Measurements from ENCODE around the gene SF3A1. TPM values are rescaled to one million over a fixed set of nuclear protein-coding genes. Genes with fewer than 3 reads are reported as not detected.
A peak's percentile ranks its signal among the peaks of the same experiment; 100 is the strongest.

Gene SF3A1
- total RNA-seq, 4 donors from 2014 or later, result 38.5 to 71.7 (median 60.4) TPM

DNA sequence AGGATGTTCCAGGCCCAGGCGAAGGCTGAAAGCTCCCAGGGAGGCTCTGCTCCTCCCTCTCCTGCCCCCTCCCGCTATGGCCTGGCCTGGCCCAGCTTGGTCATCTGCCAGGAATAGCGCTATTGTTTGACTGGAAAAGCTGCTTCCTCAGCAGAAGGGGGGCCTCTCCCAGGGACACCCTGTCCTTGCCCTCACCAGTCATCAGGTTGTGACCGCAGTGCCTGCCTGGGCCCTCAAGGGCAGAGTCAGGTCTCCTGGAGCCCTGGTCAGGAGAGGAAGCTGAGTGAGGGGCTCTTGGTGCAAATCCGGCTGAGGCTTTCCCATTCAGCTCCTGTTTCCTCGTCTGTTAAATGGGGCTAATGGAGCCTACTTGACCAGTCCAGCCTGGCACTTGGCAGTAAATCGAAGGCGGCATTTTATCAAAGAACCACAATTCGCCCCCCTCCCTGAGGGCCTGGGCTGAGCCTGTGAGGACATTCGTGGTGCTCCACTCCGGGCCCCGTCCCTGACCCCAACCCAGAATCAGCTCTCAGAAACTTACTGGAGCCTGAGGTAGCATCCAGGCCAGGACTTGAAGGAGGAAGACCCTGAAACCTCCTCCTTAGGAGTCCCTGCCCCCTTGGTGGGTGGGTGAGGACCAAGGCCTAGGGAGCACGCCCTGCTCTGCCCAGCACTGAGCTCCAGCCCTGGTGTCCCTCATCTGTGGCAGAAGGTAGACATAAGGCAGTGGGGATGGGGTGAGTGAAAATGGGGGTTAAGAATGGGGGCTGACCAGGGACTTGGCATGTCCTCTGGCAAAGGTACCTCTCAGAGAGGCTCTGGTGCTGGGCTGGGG, 65.4 kb downstream of the SF3A1 start:
- TF ChIP-seq, protein P1, sequence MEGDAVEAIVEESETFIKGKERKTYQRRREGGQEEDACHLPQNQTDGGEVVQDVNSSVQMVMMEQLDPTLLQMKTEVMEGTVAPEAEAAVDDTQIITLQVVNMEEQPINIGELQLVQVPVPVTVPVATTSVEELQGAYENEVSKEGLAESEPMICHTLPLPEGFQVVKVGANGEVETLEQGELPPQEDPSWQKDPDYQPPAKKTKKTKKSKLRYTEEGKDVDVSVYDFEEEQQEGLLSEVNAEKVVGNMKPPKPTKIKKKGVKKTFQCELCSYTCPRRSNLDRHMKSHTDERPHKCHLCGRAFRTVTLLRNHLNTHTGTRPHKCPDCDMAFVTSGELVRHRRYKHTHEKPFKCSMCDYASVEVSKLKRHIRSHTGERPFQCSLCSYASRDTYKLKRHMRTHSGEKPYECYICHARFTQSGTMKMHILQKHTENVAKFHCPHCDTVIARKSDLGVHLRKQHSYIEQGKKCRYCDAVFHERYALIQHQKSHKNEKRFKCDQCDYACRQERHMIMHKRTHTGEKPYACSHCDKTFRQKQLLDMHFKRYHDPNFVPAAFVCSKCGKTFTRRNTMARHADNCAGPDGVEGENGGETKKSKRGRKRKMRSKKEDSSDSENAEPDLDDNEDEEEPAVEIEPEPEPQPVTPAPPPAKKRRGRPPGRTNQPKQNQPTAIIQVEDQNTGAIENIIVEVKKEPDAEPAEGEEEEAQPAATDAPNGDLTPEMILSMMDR (IDR thresholded peaks at IDR 0.05), result no peak
- DNase-seq (ENCODE audit: low spot score) (no peak), ATAC-seq (ENCODE audit: low FRiP score) (peak; percentile 2)

DNA sequence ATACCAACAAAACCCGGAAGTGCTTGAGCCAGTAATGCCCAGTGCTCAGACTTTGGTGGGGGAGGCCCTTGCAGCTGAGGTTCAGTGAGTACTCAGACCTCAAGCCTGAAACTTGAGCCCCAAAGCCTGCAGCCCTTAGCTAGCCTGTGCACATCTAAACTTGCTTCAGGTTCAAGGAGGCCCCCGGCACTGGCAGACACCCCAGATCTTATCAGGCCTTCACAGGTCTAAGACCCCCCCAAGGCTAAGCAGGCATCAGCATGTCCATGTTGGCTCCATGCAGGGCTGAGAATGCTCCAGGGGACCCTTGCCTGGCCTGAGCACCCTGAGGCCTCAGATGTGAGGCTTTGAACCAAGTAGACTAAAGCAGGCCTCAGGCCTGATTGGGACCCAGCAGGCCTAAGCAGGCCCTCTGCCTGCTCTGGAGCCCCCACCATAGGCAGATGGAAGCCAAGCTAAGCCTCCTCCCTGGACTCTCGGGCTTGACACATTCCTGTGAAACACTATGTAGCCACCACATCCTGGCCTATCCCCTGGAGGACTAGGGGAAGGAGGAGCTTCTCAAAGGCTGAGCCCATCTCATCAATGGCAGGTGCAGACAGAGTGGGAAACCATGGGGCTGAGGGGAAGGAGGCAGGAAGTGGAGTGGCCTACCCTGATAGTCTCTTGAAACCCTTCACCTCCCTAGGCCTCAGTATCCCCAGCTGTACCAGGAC, 66.2 kb downstream of the SF3A1 start:
- TF ChIP-seq, protein P1 (IDR thresholded peaks at IDR 0.05), result no peak
- ATAC-seq (ENCODE audit: low FRiP score) (no peak), DNase-seq (ENCODE audit: low spot score) (no peak)

DNA sequence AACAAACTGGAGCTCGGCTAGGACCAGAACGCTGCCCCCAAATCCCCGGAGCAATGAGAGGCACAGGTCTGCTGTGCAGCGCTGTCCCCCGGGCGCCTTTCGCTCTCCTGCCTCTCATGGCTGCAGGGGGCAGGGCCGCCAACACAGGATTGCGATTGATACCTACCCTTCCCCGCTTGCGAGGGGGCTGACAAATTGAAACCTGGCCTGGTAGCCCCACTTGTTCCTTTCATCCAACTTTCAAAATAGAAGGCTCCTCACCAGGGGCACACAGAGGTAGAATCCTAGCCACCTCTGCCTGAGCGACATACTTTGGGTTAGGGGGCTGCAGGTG, 66.7 kb downstream of the SF3A1 start:
- DNase-seq (ENCODE audit: low spot score), result no peak
- TF ChIP-seq, protein P1 (IDR thresholded peaks at IDR 0.05), result no peak
- no peak for ATAC-seq (ENCODE audit: low FRiP score)

GRCh38 chr22:30289141-30289979, 67.3 kb downstream of the SF3A1 start, which contains the start of gene CASTOR1:
Gene CASTOR1, minus strand, starts transcription at chr22:30289505. Its CDS starts 8 bp downstream, at chr22:30289497.
- ATAC-seq (ENCODE audit: low FRiP score) (peak; percentile 91), DNase-seq (ENCODE audit: low spot score) (peak; percentile 85)
- TF ChIP-seq, protein P1 (IDR thresholded peaks at IDR 0.05), result no peak

DNA sequence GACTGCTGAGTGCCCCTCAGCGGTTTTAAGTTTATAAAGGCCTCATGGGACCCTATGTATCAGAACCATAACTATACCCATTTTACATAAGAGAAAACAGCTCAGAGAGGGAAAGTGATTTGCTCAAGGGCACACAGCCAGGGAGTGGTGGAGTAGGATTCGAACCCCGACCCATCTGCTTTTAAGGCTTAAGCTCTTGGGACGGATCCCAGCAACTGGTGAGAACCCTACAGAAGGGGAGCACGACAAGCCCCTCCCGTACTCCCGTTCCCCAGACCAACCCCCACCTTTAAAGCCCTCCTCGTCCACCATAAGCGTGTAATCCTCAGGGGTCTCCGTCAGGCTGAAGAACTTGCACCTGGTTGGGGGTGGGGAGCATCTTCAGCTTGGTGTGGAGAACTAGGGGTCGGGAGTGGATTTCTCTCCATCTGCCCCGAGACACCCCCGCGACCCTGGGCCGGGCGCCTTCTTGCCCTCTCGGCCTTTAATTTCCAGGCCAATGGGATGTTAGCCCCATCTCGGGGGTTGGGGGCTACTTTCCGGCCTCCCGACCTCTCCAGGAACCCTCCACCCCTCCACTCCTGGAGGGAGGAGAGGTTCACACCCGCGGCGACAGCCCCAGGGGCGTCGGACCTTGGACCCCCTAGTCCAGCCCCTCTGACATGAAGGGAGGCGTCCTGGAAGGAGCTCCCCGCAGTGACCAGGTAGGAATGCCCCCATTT, 68.1 kb downstream of the SF3A1 start:
- TF ChIP-seq, protein P1 (IDR thresholded peaks at IDR 0.05), result no peak
- no peak for ATAC-seq (ENCODE audit: low FRiP score)
- DNase-seq (ENCODE audit: low spot score), result no peak

DNA sequence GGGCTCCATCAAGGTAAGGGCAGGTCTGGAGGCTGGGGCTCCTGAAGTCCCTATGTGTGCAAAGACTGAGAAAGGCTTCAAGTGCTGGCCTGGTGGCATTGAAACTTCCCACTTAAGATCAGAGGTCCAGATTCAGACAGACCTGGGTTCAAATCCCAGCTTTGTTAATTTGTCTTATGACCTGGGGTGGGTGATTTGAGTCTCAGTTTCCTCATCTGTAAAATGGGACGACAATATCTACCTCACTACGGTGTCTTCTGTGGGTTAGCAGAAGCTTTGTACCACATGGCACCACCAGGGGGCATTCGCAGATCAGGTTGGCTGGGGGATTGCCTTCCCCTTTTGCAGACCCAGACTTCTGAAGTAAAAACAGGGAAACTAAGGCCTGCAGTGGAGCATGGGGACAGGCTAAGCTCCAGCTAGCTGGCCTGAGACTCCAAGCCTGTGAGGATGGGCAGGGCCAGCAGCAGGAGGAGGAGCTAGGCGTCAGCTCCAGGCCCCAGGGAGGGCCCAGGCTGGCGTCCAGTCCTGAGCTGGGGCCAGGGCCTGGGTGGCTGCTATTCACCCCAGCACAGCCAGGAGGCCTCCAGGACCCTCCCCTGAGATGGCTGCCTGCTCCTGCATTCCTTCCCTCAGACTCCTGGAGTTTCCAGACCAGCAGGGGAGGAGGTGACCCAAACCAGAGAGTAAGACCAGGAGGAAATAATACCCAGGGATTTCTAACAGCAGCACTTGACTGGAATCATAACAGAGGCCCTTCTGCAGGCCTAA, 68.9 kb downstream of the SF3A1 start:
- TF ChIP-seq, protein P1 (IDR thresholded peaks at IDR 0.05), result peak in 1 of 3 donors; percentile 42
- ATAC-seq (ENCODE audit: low FRiP score) (peak; percentile 52), DNase-seq (ENCODE audit: low spot score) (peak; percentile 84)

All from omental fat pad (tissue), 4 donors.